Adipocyte (in vitro differentiated cells): ENCODE results near the gene PTTG1IP.

Source experiments
- DNase-seq: peaks from one replicate; pipeline ENCODE4 v3.0.0-alpha.2; 2015; ENCODE audit warnings: low read depth
- H3K27me3 ChIP-seq: replicated peaks from 2 replicates; pipeline ENCODE4 v1.7.0; 2013; ENCODE audit warnings: mild to moderate bottlenecking, low read length, moderate library complexity; ENCODE audit not compliant: control insufficient read depth, insufficient read depth
- H3K36me3 ChIP-seq: 2 replicates; pipeline ENCODE4 v1.7.0; 2013; ENCODE audit warnings: low read length, mild to moderate bottlenecking, moderate library complexity; ENCODE audit not compliant: control insufficient read depth, insufficient read depth, severe bottlenecking
- H3K4me1 ChIP-seq: 2 replicates; pipeline ENCODE4 v1.7.0; 2013; ENCODE audit warnings: mild to moderate bottlenecking, low read length, moderate library complexity; ENCODE audit not compliant: control insufficient read depth, insufficient read depth
- H3K4me3 ChIP-seq: 2 replicates; pipeline ENCODE4 v1.7.0; 2013; ENCODE audit warnings: mild to moderate bottlenecking, low read length, moderate library complexity
- H3K9ac ChIP-seq: 2 replicates; pipeline ENCODE4 v1.7.0; 2013; ENCODE audit warnings: mild to moderate bottlenecking, low read length, moderate library complexity
- H3K9me3 ChIP-seq: 2 replicates; pipeline ENCODE4 v1.7.0; 2013; ENCODE audit warnings: mild to moderate bottlenecking, low read length, moderate library complexity; ENCODE audit not compliant: control insufficient read depth

The PTTG1IP gene

GRCh38 chr21:44900559-44901251, 27.2 kb upstream of the PTTG1IP start:
- H3K4me1 ChIP-seq = no peaks in the 10 kb centered on the region

GRCh38 chr21:44899768-44900558, 26.5 kb upstream of the PTTG1IP start:
- Histone ChIP-seq H3K9me3 (no peaks in the 10 kb centered on the region), H3K36me3 (no peaks in the 10 kb centered on the region), H3K4me1 (no peaks in the 10 kb centered on the region), H3K9ac (no peak overlapping the region), H3K27me3 (peaks cover 59% of the 10 kb centered on the region), H3K4me3 (no peak overlapping the region)
- no peak for DNase-seq

More at GRCh38 chr21:44900559-44901251, 27.2 kb upstream of the PTTG1IP start:
- no peaks in the 10 kb centered on the region for H3K9me3 ChIP-seq
- H3K27me3 ChIP-seq = peaks cover 58% of the 10 kb centered on the region
- H3K4me3 ChIP-seq = no peak overlapping the region
- no peak overlapping the region for H3K9ac ChIP-seq
- no peaks in the 10 kb centered on the region for H3K36me3 ChIP-seq
- DNase-seq = no peak

GRCh38 chr21:44898851-44899767, 25.6 kb upstream of the PTTG1IP start:
- Histone ChIP-seq H3K27me3 (peaks cover 65% of the 10 kb centered on the region), H3K4me1 (no peaks in the 10 kb centered on the region), H3K9me3 (no peaks in the 10 kb centered on the region), H3K9ac (no peak overlapping the region), H3K4me3 (no peak overlapping the region), H3K36me3 (no peaks in the 10 kb centered on the region)
- DNase-seq = no peak

- Histone ChIP-seq H3K4me1 (no peaks in the 10 kb centered on the region), H3K36me3 (no peaks in the 10 kb centered on the region), H3K4me3 (no peak overlapping the region), H3K27me3 (peaks cover 62% of the 10 kb centered on the region), H3K9me3 (no peaks in the 10 kb centered on the region), H3K9ac (no peak overlapping the region)
- no peak for DNase-seq
Measured at GRCh38 chr21:44898011-44898488, 24.6 kb upstream of the PTTG1IP start.

- Histone ChIP-seq H3K4me1 (no peaks in the 10 kb centered on the region), H3K9ac (no peak overlapping the region), H3K4me3 (no peak overlapping the region), H3K27me3 (peaks cover 62% of the 10 kb centered on the region), H3K36me3 (no peaks in the 10 kb centered on the region), H3K9me3 (no peaks in the 10 kb centered on the region)
- DNase-seq = no peak
Measured at GRCh38 chr21:44897326-44898010, 24.0 kb upstream of the PTTG1IP start.

- Histone ChIP-seq H3K36me3 (no peaks in the 10 kb centered on the region), H3K9ac (no peak overlapping the region), H3K4me3 (no peak overlapping the region), H3K4me1 (no peaks in the 10 kb centered on the region), H3K27me3 (peaks cover 66% of the 10 kb centered on the region), H3K9me3 (no peaks in the 10 kb centered on the region)
- DNase-seq = no peak
Measured at GRCh38 chr21:44896561-44897286, 23.2 kb upstream of the PTTG1IP start.

GRCh38 chr21:44895859-44896258, 22.4 kb upstream of the PTTG1IP start:
- H3K27me3 ChIP-seq = peaks cover 68% of the 10 kb centered on the region
- H3K4me1 ChIP-seq = no peaks in the 10 kb centered on the region
- no peak overlapping the region for H3K4me3 ChIP-seq
- no peak overlapping the region for H3K9ac ChIP-seq
- no peaks in the 10 kb centered on the region for H3K36me3 ChIP-seq
- DNase-seq = no peak
- H3K9me3 ChIP-seq = no peaks in the 10 kb centered on the region

- Histone ChIP-seq H3K27me3 (peaks cover 68% of the 10 kb centered on the region), H3K4me3 (no peak overlapping the region), H3K36me3 (no peaks in the 10 kb centered on the region), H3K9me3 (no peaks in the 10 kb centered on the region), H3K4me1 (no peaks in the 10 kb centered on the region), H3K9ac (no peak overlapping the region)
- DNase-seq = no peak
Measured at GRCh38 chr21:44894687-44895302, 21.3 kb upstream of the PTTG1IP start.

- DNase-seq = no peak
- no peak overlapping the region for H3K9ac ChIP-seq
- H3K27me3 ChIP-seq = peaks cover 68% of the 10 kb centered on the region
- no peaks in the 10 kb centered on the region for H3K36me3 ChIP-seq
- no peak overlapping the region for H3K4me3 ChIP-seq
- H3K4me1 ChIP-seq = no peaks in the 10 kb centered on the region
- H3K9me3 ChIP-seq = no peaks in the 10 kb centered on the region
Measured at GRCh38 chr21:44893948-44894656, 20.6 kb upstream of the PTTG1IP start.

GRCh38 chr21:44893278-44893556, 19.7 kb upstream of the PTTG1IP start:
- H3K9me3 ChIP-seq = no peaks in the 10 kb centered on the region
- no peak overlapping the region for H3K9ac ChIP-seq
- H3K27me3 ChIP-seq = peaks cover 62% of the 10 kb centered on the region
- H3K4me3 ChIP-seq = no peak overlapping the region
- DNase-seq = no peak
- H3K36me3 ChIP-seq = no peaks in the 10 kb centered on the region
- H3K4me1 ChIP-seq = no peaks in the 10 kb centered on the region
